HAP-1 (cell line): ENCODE measurements around the gene SHCBP1.
"Not testable (repeated sequence)": the region's sequence is repeated elsewhere in the genome, so short reads cannot be mapped to it uniquely, and the experiment has no call there.

ENCODE experiments used
- DNase-seq, 2 experiments: peaks; one replicate each; pipeline ENCODE4 v3.0.0-alpha.2; 2016 to 2020; ENCODE audit warnings: low spot score in 2 of 2
- H3K27me3 ChIP-seq: fragments of 250-450 bp; sonication (Bioruptor Pico); 2 replicates; pipeline ENCODE4 v1.5.1; 2020; ENCODE audit warnings: low read depth, mild to moderate bottlenecking, moderate library complexity
- H3K36me3 ChIP-seq: fragments of 250-450 bp; sonication (Bioruptor Pico); replicated peaks from 2 replicates; pipeline ENCODE4 v1.5.1; 2020; ENCODE audit warnings: mild to moderate bottlenecking
- H3K4me1 ChIP-seq: fragments of 250-450 bp; sonication (Bioruptor Pico); 2 replicates; pipeline ENCODE4 v1.5.1; 2020; ENCODE audit warnings: mild to moderate bottlenecking
- H3K4me3 ChIP-seq: fragments of 250-450 bp; sonication (Bioruptor Pico); 2 replicates; pipeline ENCODE4 v1.5.1; 2020; ENCODE audit warnings: mild to moderate bottlenecking, moderate library complexity
- H3K9me3 ChIP-seq: fragments of 250-450 bp; sonication (Bioruptor Pico); 2 replicates; pipeline ENCODE4 v1.5.1; 2020; ENCODE audit warnings: mild to moderate bottlenecking, moderate library complexity
- in situ Hi-C: fragments of 300-500 bp; cut with MboI; formaldehyde crosslinking; loops from 3 replicates; pipeline ENCODE4 v1.14.3; 2020; ENCODE audit warnings: low sequenced_read_pairs, inconsistent platforms, mixed read lengths

Gene SHCBP1

GRCh38 chr16:46583036-46583435 is 38.1 kb downstream of the SHCBP1 start:
- H3K9me3 ChIP-seq: no peaks in the 10 kb centered on the region
- H3K27me3 ChIP-seq: no peaks in the 10 kb centered on the region
- H3K4me3 ChIP-seq: no peak overlapping the region
- in situ Hi-C loops: no loop called here
- no peak for DNase-seq
- no peaks in the 10 kb centered on the region for H3K4me1 ChIP-seq
- H3K36me3 ChIP-seq: peaks cover 40% of the 10 kb centered on the region

- no peak overlapping the region for H3K4me3 ChIP-seq
- H3K9me3 ChIP-seq: no peaks in the 10 kb centered on the region
- H3K4me1 ChIP-seq: no peaks in the 10 kb centered on the region
- no peaks in the 10 kb centered on the region for H3K27me3 ChIP-seq
- in situ Hi-C loops: no loop called here
- peaks cover 36% of the 10 kb centered on the region for H3K36me3 ChIP-seq
- DNase-seq: no peak
Measured at GRCh38 chr16:46582313-46582712, 38.9 kb downstream of the SHCBP1 start.

GRCh38 chr16:46577988-46578579 is 43.1 kb downstream of the SHCBP1 start:
- Histone ChIP-seq H3K36me3 (peaks cover 28% of the 10 kb centered on the region), H3K27me3 (no peaks in the 10 kb centered on the region), H3K9me3 (no peaks in the 10 kb centered on the region), H3K4me1 (no peaks in the 10 kb centered on the region), H3K4me3 (no peak overlapping the region)
- no peak for DNase-seq
- in situ Hi-C loops: no loop called here

- no peak for DNase-seq
- in situ Hi-C loops: no loop called here
- no peaks in the 10 kb centered on the region for H3K4me1 ChIP-seq
- no peak overlapping the region for H3K4me3 ChIP-seq
- no peaks in the 10 kb centered on the region for H3K9me3 ChIP-seq
- no peaks in the 10 kb centered on the region for H3K27me3 ChIP-seq
- H3K36me3 ChIP-seq: no peaks in the 10 kb centered on the region; the same call in 1 of the 2 replicates
Measured at GRCh38 chr16:46573834-46574159, 47.4 kb downstream of the SHCBP1 start.

- Histone ChIP-seq H3K27me3 (no peaks in the 10 kb centered on the region), H3K4me1 (no peaks in the 10 kb centered on the region), H3K9me3 (no peaks in the 10 kb centered on the region), H3K36me3 (no peaks in the 10 kb centered on the region; the same call in 1 of the 2 replicates), H3K4me3 (no peak overlapping the region)
- in situ Hi-C loops: no loop called here
- DNase-seq: peak in 1 of 2 experiments; percentile 18
Measured at GRCh38 chr16:46573008-46573833, 48.0 kb downstream of the SHCBP1 start.

GRCh38 chr16:46569231-46569735 is 51.9 kb downstream of the SHCBP1 start:
- no peak for DNase-seq
- in situ Hi-C loops: no loop called here
- Histone ChIP-seq H3K9me3 (no peaks in the 10 kb centered on the region), H3K27me3 (no peaks in the 10 kb centered on the region), H3K4me3 (no peak overlapping the region), H3K4me1 (no peaks in the 10 kb centered on the region), H3K36me3 (no peaks in the 10 kb centered on the region)

- no peaks in the 10 kb centered on the region for H3K4me1 ChIP-seq
- no peaks in the 10 kb centered on the region for H3K27me3 ChIP-seq
- H3K36me3 ChIP-seq: no peaks in the 10 kb centered on the region
- no peak overlapping the region for H3K4me3 ChIP-seq
- no peaks in the 10 kb centered on the region for H3K9me3 ChIP-seq
- DNase-seq: no peak
- in situ Hi-C loops: no loop called here
Measured at GRCh38 chr16:46568472-46569230, 52.5 kb downstream of the SHCBP1 start.

- DNase-seq: no peak
- no peak overlapping the region for H3K4me3 ChIP-seq
- no peaks in the 10 kb centered on the region for H3K4me1 ChIP-seq
- no peaks in the 10 kb centered on the region for H3K9me3 ChIP-seq
- no peaks in the 10 kb centered on the region for H3K36me3 ChIP-seq
- H3K27me3 ChIP-seq: no peaks in the 10 kb centered on the region
- in situ Hi-C loops: no loop called here
Measured at GRCh38 chr16:46562979-46563378, 58.2 kb downstream of the SHCBP1 start.

GRCh38 chr16:46558018-46558417 is 63.2 kb downstream of the SHCBP1 start:
- no peak overlapping the region for H3K4me3 ChIP-seq
- in situ Hi-C loops: no loop called here

GRCh38 chr16:46555951-46556350 is 65.2 kb downstream of the SHCBP1 start:
- Histone ChIP-seq H3K36me3 (no peaks in the 10 kb centered on the region), H3K9me3 (no peaks in the 10 kb centered on the region), H3K4me1 (no peaks in the 10 kb centered on the region), H3K27me3 (no peaks in the 10 kb centered on the region), H3K4me3 (no peak overlapping the region)
- DNase-seq: no peak
- in situ Hi-C loops: no loop called here

More at GRCh38 chr16:46558018-46558417, 63.2 kb downstream of the SHCBP1 start:
- H3K9me3 ChIP-seq: no peaks in the 10 kb centered on the region
- H3K36me3 ChIP-seq: no peaks in the 10 kb centered on the region
- no peaks in the 10 kb centered on the region for H3K27me3 ChIP-seq
- DNase-seq: no peak
- no peaks in the 10 kb centered on the region for H3K4me1 ChIP-seq

GRCh38 chr16:46554435-46554834 is 66.7 kb downstream of the SHCBP1 start:
- in situ Hi-C loops: not testable (repeated sequence)
- peak; percentile 47 to 84 for DNase-seq

GRCh38 chr16:46549477-46549876 is 71.7 kb downstream of the SHCBP1 start:
- in situ Hi-C loops: no loop called here
- Histone ChIP-seq H3K9me3 (no peaks in the 10 kb centered on the region), H3K4me3 (no peak overlapping the region), H3K4me1 (no peaks in the 10 kb centered on the region), H3K36me3 (no peaks in the 10 kb centered on the region), H3K27me3 (no peaks in the 10 kb centered on the region; the same call in none of the 2 replicates)
- no peak for DNase-seq

More at GRCh38 chr16:46554435-46554834, 66.7 kb downstream of the SHCBP1 start:
- H3K9me3 ChIP-seq, H3K27me3 ChIP-seq, H3K4me3 ChIP-seq, H3K36me3 ChIP-seq, H3K4me1 ChIP-seq: not testable (repeated sequence)
